Lung (tissue), 12 donors: ENCODE results near the gene EVA1C. TPM values are rescaled to one million over a fixed set of nuclear protein-coding genes. Genes with fewer than 3 reads are reported as not detected.

Experiments
- ATAC-seq: fragments of 200-7000 bp; cut with Tn5 transposase; one replicate; pipeline ENCODE4 v1.9.1; 2020; ENCODE audit warnings: moderate number of reproducible peaks; ENCODE audit not compliant: insufficient read depth, low FRiP score
- DNase-seq, 3 donors: peaks; one replicate each; pipeline ENCODE4 v3.0.0-alpha.2; 2013 to 2017
- H3K27ac ChIP-seq, 2 donors: one replicate each; pipeline ENCODE4 v1.5.1; 2013; ENCODE audit warnings: mild to moderate bottlenecking in 2 of 2, moderate library complexity in 2 of 2, control low read depth in 1 of 2, inconsistent platforms in 1 of 2, low read depth in 1 of 2, low read length in 1 of 2
- H3K27me3 ChIP-seq, 3 donors: one replicate each; pipeline ENCODE4 v1.5.1; 2013; ENCODE audit warnings: low read length in 2 of 3; ENCODE audit not compliant: control insufficient read depth in 3 of 3, insufficient read depth in 3 of 3
- H3K36me3 ChIP-seq, 4 donors: one replicate each; pipeline ENCODE4 v1.5.1; 2013; ENCODE audit warnings: low read length in 4 of 4, mild to moderate bottlenecking in 1 of 4, moderate library complexity in 1 of 4; ENCODE audit not compliant: control insufficient read depth in 4 of 4, insufficient read depth in 4 of 4
- H3K4me1 ChIP-seq, 5 donors: one replicate each; pipeline ENCODE4 v1.5.1; 2013; ENCODE audit warnings: low read length in 5 of 5, mild to moderate bottlenecking in 2 of 5, moderate library complexity in 1 of 5; ENCODE audit not compliant: control insufficient read depth in 5 of 5, insufficient read depth in 5 of 5
- H3K4me3 ChIP-seq: one replicate; pipeline ENCODE4 v1.5.1; 2013; ENCODE audit warnings: mild to moderate bottlenecking, control low read depth, moderate library complexity
- H3K9ac ChIP-seq, 2 donors: one replicate each; pipeline ENCODE4 v1.5.1; 2013; ENCODE audit warnings: low read length in 2 of 2, control low read depth in 1 of 2; ENCODE audit not compliant: insufficient read depth in 1 of 2
- H3K9me3 ChIP-seq, 4 donors: one replicate each; pipeline ENCODE4 v1.5.1; 2013; ENCODE audit warnings: low read length in 3 of 4, mild to moderate bottlenecking in 1 of 4, moderate library complexity in 1 of 4; ENCODE audit not compliant: control insufficient read depth in 4 of 4, insufficient read depth in 3 of 4
- CTCF ChIP-seq: IDR thresholded peaks from 2 replicates; pipeline ENCODE4 v1.5.1; 2012; ENCODE audit warnings: mild to moderate bottlenecking; ENCODE audit errors: control extremely low read depth, extremely low read depth
- WGBS, 2 donors: extraction: QIAGEN DNeasy Blood & Tissue Kit; methylation state at CpG; one replicate each; pipeline ENCODE4 v1.1.7; 2013; 5-methylcytosine and 5-hydroxymethylcytosine counted together
- polyA plus RNA-seq, 2 donors: library from polyadenylated mRNA; stranded (reverse); fragments of 200-250 nt; gene quantifications; one replicate each; pipeline ENCODE4 v1.2.1, GENCODE V29; 2013
- total RNA-seq, 2 donors: library from RNA; depleted of rRNA in 1 of 2; stranded (reverse); fragments of >200 nt in 1 of 2; gene quantifications; one replicate each; pipeline ENCODE4 v1.2.1, GENCODE V29; 2014 to 2021
- donor health status: control.
- donor health status: control.
- donor health status: Bipolar disorder and iron deficiency.
- donor health status: healthy.
- donor health status: DM: yes; HTN: yes; CAD: no.

EVA1C gene
- total and polyA plus RNA-seq, 4 donors = 13.9 to 59.0 (median 48.6) TPM

DNA sequence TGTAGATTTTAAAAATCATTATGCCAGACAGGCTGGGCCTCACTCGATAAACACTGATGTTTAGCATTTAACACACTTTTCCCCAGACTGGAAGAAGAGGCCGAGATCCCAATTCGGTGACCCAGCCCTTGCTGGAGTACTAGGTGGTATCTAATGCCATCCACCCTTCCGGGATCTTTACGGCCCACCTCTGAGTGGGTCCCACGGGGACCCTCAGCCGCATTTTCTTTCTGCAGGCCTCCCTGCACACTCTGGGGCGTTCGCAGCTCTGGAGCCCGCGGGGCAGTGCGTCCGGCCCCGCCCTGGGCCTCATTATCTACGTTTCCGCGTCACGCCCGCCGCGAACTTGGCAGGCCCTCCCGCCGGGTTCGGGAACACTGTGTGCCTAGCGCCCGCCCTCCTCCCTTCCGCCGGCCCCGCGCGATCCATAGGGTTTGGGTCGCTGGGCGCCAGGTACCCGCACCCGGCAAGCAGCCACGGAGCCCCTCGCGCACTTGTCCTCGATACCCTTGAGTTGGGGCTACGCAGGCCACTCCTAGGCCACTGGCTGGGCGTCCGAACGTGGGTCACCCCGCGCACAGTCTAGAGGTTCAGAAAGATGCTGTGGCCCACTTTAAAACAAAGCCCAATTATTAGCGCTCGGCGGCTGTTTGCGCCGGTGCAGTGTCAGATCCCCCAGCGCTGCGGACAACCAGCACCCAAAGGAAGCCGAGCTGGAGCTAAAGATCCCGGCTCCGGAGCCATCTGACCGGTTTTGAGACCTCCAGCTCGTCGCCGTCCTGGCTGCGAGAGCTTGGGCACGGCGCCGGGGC, 950 bp upstream of the EVA1C start:
- Histone ChIP-seq H3K9ac (peak overlapping the region in 1 of 2 donors; percentile 19), H3K9me3 (no peaks in the 10 kb centered on the region), H3K4me1 (peaks cover 0 to 23% (median 7%) of the 10 kb centered on the region in 5 donors), H3K27ac (peak overlapping the region; percentile 98 to 99), H3K36me3 (peaks cover 0 to 5% (median 0%) of the 10 kb centered on the region in 4 donors), H3K27me3 (peaks cover 0 to 29% (median 4%) of the 10 kb centered on the region in 3 donors), H3K4me3 (peak overlapping the region; percentile 88)
- WGBS, 2 donors = 1 to 2% methylated on average over 57 to 63 of the region's 63 CpGs
- no peak for TF ChIP-seq CTCF
- DNase-seq (peak; percentile 56 to 70 (median 65)), ATAC-seq (peak; percentile 68)

GRCh38 chr21:32413015-32413504, 554 bp downstream of the EVA1C start:
- Histone ChIP-seq H3K4me3 (peak overlapping the region; percentile 88), H3K27ac (peak overlapping the region; percentile 98 to 99), H3K9ac (no peak overlapping the region), H3K27me3 (peaks cover 0 to 29% (median 4%) of the 10 kb centered on the region in 3 donors), H3K4me1 (peaks cover 0 to 23% (median 7%) of the 10 kb centered on the region in 5 donors), H3K36me3 (peaks cover 0 to 5% (median 0%) of the 10 kb centered on the region in 4 donors), H3K9me3 (no peaks in the 10 kb centered on the region)
- WGBS, 2 donors = 9 to 18% methylated on average over 32 of the region's 32 CpGs
- peak; percentile 16 for ATAC-seq
- no peak for TF ChIP-seq CTCF
- peak in 1 of 3 donors; percentile 16 for DNase-seq

GRCh38 chr21:32413697-32414578, 1.4 kb downstream of the EVA1C start:
- peak in 1 of 3 donors; percentile 40 for DNase-seq
- Histone ChIP-seq H3K4me3 (peak overlapping the region; percentile 88), H3K4me1 (peaks cover 0 to 23% (median 7%) of the 10 kb centered on the region in 5 donors), H3K27ac (peak overlapping the region; percentile 98 to 99), H3K9ac (no peak overlapping the region), H3K36me3 (peaks cover 0 to 5% (median 0%) of the 10 kb centered on the region in 4 donors), H3K27me3 (peaks cover 0 to 25% (median 4%) of the 10 kb centered on the region in 3 donors), H3K9me3 (no peaks in the 10 kb centered on the region)
- WGBS, 2 donors = 46 to 67% methylated on average over 7 of the region's 7 CpGs
- peak; percentile 1 for ATAC-seq
- TF ChIP-seq CTCF = no peak
